Measurements from ENCODE around the gene MEGF11.

The MEGF11 gene

DNA sequence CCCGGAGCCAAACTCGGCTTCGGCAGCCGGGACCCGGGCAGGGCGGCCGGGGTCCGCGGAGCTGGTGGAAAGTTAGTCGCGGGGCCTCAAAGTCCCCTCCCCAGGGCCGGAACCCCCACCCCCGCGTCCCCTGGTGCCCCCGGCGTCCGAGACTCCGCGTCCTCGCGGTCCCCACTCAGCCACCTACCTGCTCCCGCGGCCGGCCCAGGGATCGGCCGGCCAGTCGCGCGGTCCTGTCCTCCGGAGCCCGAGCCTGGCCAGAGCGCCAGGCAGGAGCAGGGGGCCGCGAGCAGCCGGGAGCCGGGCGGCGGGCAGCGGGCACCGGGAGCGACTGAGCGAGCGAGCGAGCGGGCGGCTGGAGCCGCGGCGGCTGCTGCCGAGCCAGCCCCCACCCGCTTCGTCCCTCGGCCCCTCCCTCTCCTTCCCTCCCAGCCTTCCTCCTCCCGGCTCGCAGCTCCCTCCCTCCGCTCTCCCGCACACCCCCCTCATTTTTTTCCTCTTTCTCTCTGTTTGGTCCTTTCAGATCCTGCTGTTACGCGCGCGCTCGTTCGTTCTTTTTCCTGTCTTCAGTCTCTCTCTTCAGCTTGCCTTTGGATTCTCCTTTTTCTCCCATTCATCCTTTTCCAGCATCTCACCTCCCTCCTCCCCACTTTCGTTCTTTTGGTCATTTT is at the start of gene MEGF11:
Gene MEGF11 (minus strand): TSS at position 333 of the 671 bp plus-strand sequence. CDS start 125,347 bp downstream, outside the sequence.
- DNase-seq (ENCODE audit: low read depth, low spot score) = no peak

DNA sequence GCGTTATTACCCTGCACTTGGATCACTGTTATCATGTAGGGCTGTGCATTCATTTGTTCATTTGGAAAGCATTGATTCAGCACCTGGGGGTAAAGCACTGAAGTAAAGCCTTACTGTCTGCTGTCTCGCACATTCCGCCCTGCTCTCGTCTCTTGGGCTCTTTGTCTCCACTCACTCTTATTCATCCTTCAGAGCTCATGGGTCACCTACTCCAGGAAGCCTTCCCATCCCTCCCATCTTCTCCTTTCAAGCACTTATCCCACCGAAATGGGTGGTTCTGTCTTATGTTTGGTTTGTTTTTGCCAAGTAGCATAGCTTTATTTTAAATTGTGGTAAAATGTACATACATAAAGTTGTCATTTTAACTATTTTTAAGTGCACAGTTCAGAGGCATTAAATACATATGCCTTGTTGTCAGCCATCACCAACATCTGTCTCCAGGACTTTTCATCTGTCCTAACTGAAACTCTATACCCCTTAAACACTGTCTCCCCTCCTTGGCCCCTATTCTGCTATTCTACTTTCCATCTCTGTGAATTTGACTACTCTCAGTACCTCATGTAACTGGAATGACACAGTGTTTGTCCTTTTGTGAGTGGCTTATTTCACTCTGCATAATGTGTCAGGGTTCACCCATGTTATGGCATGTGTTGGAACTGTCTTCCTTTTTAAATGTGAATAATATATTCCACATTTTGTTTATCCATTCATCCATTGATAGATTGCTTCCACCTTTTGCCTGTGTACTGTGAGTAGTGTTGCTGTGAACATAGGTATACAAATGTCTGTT is 49.1 kb upstream of the MEGF11 start:
- no peak for DNase-seq (ENCODE audit: low read depth, low spot score)

DNA sequence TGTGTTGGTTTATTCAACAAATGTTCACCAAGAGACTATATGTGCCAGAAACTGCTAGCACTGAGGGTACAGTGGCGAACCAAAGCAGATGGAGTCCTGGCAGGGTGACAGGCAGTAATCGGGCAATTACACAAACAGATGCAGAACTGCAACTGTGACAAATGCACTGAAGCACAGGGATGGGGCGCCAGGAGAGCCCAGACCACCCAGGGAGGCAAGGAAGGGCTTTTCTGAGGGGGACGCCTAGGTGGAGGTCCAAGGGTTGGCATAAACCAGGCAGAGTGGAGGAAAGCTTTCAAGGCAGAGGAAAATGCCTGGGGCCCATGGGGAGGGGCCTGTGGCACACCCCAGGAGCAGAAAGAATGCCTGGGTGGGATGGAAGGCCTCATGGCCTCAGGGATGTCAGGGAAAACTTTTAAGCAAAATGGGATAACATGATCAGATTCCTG is 45.3 kb upstream of the MEGF11 start:
- no peak for DNase-seq (ENCODE audit: low read depth, low spot score)

DNA sequence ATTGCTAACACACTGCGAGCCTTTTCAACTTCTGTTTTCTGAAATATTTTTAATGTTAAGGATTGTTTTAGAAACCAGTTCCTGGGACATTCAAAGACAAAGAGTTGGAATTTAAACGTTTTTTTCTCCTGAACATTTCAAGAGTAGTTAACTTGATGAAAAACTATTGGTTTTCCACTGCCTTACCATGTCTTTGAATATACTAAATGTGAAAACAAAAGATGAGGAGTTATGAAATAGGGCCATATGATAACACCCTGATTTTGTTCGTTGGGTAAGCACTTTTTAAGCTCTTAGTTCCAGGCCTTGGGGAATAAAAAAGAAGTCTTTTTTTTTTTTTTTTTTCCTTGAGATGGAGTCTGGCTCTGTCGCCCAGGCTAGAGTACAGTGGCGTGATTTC is 42.6 kb upstream of the MEGF11 start:
- DNase-seq (ENCODE audit: low read depth, low spot score) = no peak

DNA sequence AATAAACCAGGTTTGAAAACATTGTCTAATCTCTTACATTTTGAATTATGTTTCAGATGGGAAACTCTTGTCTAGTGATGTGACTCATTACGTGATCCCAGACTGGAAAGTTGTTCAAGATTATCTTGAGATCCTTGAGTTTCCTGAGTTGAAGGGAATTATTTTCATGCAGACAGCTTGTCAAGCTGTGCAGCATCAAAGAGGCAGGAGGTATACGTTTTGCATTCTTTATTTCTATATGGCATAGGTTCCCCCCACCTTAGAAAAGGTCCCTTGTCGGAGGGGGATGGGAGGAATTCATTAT is 41.3 kb upstream of the MEGF11 start:
- DNase-seq (ENCODE audit: low read depth, low spot score) = no peak

DNA sequence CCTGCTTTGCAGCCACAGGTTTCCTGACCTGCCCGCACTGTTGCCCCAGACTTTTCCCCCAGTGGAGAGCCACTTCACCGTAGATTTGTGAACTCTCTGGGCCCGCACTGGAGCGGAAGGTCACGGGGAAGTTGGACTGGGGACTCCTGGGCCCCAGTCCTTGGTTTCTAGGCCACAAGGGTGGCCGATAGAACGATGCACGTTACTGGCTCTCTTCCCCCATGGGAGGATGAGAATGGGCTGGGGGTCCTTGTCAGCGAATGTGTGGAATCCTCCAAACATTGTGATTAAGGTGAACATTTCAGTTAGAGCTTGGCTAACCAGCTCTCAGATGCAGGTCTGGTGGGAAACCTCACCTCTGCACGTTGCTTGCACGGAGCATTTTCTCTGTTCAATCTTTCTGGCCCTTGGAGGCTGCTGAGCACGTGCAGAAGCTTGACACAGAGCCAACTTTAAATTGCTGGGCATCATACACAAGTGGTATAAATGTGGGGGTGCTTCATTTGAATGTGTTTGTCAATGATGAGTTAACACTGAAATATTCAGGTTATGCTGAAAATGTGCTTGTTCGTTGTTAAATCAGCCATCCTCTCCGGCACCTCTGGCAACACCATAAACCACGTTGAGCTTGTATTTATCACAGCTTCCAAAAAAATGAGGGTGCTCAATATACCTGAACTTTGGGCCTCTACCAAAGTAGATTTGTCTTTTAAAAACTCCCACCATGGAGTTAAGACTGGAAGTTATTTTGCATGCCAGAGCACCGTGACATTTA is 40.8 kb upstream of the MEGF11 start:
- no peak for DNase-seq (ENCODE audit: low read depth, low spot score)

DNA sequence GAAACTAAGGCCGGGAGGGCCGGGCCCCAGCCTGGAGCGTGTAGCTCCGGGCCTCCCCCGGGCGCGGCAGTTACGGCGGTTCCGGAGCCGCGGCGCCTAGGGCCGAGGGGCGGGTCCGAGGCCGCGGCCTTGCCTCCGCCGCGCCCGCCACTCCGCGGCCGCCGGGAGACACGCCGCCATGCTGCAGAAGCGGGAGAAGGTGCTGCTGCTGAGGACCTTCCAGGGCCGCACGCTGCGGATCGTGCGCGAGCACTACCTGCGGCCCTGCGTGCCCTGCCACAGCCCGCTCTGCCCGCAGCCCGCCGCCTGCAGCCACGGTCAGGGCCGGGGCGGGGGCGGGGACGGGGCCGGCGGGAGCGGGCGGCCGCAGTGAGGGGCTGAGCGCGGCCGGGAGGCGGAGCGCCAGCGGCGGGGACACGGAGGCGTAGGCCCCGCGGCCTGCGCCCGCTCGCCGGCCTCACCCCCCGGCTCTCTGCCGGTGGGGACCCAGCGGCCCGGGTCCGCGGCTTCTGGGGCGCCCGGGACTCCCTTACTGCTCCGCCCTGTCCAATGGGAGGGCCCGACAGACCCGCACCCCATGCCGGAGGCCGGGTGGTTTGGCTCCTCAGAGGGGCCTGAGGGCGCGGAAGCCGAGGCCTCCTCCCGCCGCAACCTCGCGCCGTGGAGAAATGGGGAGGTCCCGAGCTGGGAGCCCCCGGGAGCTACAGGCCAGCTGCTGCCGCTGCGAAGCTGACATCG is 40.0 kb upstream of the MEGF11 start, which contains the start of gene DIS3L:
Gene DIS3L (plus strand): TSS at position 150 of the 738 bp plus-strand sequence. CDS start 29 bp downstream, at position 179.
- peak; percentile 25 for DNase-seq (ENCODE audit: low read depth, low spot score)

DNA sequence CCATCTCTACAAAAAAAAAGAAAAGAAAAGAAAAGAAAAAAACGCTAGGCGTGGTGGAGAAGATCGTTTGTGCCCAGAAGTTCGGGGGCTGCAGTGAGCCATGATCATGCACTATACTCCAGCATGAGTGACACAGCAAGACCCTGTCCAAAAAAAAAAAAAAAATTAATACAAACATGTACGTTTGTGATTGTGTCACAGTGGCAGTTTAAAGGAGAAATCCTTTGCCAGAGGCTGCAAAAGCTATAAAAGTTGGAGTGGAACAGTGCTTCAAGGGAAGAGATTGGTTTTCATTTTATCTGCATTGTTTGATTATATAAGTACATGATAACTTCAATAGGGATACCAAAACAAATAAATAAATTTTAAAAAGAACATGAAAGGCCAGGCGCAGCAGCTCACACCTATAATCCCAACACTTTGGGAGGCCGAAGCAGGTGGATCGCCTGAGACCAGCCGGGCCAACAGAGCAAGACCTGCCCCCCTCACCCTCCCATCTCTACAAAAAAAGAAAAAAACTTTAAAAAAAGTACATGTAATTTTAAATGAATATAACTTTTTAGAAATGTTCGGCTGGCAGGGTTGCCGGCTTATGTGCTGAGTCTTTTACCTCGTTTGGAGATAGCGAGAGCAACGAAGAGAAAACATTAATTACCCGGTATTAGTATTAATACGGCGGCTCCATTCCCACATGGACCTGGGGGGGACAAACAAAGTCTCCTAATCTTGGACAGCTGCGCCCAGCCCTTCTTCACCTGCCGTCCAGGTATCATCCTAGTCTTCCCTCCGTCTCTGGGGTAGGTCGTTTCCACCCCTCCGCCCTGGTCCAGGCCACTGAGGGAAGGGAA is 39.2 kb upstream of the MEGF11 start:
- no peak for DNase-seq (ENCODE audit: low read depth, low spot score)

DNA sequence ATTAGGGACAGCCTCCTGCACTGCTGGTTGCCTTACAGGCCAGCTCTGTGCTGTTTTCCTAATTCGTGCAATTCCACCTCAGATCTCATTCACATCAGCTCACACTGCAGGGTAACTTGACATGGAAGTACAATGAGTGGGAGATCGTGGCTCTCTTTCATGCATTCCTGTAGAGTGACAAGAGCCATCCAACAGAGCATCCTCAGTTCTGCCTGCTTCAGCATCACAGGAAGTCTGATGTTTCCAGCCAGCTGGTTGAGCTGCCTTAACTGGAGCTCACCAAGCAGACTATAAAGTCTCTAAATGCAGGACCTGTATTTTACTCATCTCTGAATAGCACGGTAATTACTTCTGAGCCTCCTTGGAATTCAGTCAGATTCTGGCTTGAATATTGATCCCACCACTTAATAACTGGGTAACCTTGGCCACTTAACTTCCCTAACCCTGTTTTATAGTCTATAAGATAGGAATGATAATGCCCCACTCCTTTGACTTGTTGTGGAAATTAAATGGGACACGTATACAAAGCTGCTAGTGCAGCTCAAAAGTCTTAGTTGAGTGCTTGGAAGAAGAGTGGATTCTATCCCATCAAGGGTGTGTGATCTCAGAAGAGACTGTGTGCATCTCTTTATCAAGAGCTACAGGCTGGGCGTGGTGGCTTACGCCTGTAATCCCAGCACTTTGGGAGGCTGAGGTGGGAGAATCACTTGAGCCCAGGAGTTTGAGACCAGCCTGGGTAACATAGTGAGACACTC is 38.4 kb upstream of the MEGF11 start:
- DNase-seq (ENCODE audit: low read depth, low spot score) = no peak

DNA sequence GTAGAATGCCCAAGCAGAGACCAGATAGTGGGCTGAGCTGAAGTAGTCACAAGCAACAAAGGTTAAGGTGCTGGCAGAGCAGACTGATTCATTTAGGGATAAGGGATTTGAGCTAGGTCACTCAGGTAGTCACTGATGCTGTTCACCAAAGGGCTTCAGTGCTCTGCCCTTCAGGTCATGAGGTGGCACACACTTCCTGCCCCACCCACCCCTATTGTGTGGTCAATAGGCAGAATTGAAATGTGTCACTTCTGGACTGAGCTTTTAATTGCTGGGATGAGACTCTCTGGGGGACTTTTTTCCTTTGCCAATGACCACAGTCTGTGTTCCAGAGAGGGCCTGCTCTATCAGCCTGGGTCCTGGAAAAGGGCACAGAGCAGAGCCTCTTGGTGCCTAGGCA is 37.0 kb upstream of the MEGF11 start:
- DNase-seq (ENCODE audit: low read depth, low spot score) = no peak

DNA sequence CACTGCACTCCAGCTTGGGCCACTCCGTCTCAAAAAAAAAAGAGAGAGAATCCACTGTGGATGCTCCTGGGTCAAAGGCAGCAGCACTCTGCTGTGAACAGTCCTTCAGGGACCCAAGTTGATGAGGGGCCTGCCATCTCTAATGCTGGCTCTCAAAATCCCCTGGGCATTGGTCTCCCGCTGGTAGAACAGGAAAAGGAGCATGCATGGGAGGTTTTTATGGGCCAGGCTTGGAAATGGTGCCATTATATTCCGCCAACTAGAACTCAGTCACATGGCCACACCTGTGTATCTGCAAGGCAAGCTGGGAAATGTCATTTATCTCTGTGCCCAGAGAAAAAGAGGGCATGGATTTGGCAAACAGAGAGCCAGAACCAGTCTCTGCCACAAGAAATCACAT is 36.5 kb upstream of the MEGF11 start:
- no peak for DNase-seq (ENCODE audit: low read depth, low spot score)

DNA sequence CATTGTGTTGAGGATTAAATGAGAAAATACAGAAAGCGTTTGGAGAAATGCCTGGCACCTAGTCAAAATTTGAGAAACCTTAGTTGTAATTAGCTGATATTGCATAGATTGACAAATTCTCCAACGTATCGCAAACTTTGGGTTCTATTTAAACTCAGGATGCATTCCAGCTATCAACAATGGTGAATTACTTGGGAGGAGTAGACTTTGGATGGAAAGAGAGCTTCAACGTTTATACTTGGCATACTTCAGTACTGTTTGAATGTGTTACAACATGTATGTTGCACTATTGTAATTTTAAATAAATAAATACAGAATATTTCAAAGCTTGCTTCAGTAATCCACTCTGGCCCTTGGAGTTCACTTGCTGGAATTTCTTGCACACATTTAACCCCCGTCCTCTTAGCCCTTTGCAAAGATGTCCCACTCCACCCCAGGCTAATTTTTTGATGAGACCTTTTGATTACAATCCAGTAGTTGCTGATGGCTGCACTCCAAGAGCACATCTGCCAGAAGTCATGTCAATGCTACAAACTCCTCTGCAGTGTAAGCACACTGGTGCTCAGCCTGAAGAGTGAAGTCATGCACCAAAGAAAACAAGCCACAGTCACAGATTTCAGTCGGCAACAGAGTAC is 35.1 kb upstream of the MEGF11 start:
- no peak for DNase-seq (ENCODE audit: low read depth, low spot score)

DNA sequence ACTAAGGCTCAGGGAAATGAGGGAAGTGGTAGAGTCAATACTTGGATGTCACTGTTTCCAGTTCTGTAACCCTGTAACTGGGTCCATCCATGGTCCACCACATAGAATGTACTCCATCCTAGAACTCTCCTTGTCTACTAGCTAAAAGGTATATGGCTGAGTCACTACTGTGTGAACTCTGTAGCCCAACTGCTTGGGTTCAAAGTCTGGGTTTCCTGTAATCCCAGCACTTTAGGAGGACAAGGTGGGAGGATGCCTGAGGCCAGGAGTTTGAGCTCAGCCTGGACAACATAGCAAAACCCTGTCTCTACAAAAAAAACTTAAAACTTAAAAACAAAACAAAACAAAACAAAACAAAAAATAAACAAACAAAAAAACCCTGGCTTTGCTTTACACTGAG is 34.5 kb upstream of the MEGF11 start:
- no peak for DNase-seq (ENCODE audit: low read depth, low spot score)

DNA sequence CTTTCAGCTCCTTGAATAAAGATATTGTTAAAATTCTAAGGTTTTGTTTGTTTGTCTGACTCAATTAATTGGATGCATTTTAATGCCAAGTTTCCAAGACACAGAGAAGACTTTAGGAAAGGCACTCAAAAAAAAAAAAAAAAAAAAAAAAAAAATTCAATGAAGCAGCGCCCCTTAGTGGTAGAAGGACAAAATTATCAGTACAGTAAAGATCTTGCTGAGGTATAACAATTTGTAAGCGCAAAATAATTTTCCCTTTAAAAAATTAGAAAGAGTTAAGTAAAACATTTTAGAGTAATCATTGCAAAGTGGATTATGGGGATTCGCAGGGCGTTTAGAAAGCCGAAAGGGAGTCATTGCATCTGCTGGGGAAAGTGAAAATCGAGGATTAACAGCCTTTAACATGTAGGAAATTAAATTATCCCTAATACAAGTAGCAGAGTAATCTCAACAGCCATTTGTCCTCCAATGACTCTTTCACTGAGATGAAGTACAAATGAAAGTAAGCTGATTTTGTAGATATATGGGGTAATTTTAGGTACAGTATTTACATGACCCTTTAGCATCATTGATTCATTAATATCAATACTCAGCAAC is 34.0 kb upstream of the MEGF11 start:
- DNase-seq (ENCODE audit: low read depth, low spot score) = no peak

DNA sequence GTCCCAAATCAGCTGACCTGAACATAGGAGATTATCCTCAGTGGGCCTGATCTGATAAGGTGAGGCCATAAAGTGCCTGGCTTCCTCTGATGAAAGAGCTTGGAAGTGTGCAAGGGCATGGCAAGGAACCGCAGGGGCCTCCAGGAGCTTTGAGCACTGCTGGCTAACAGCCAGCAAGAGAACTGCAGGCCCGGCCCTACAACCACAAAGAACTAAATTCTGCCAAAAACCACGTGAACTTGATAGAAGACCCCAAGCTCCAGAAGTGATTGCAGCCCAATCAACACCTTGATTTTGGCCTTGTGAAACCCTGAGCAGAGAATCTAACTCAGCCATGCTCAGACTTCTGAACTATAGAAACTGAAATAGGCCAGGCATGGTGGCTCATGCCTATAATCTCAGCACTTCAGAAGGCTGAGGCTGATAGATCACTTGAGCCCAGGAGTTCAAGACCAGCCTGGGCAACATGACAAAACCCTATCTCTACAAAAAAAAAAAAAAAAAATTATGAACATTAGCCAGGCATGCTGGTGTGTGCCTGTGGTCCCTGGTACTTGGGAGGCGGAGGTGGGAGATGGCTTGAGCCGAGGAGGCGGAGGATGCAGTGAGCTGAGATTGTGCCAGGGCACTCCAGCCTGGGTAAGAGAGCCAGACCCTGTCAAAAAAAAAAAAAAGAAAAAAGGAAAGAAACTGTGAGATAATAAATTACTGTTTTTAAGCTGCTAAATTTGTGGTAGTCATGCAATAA is 32.2 kb upstream of the MEGF11 start:
- DNase-seq (ENCODE audit: low read depth, low spot score) = no peak

DNA sequence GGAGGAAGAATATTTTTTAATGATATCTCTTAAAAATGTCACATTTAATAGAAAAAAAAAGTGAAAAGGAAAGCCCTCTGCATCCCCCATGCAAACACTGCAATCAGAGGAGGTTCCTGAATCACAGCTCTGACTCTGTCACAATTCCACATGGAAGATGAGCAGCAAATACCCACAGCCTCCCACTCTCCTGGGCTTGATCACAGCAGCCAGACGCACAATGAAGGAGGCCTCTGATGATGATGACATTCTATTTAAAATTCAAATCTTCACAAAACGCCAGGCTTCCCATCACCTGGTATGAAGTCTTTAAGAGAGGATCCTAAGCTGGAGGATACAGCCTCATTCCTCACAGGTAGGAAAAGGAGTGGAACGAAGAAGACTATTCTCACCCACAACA is 30.7 kb upstream of the MEGF11 start:
- no peak for DNase-seq (ENCODE audit: low read depth, low spot score)

DNA sequence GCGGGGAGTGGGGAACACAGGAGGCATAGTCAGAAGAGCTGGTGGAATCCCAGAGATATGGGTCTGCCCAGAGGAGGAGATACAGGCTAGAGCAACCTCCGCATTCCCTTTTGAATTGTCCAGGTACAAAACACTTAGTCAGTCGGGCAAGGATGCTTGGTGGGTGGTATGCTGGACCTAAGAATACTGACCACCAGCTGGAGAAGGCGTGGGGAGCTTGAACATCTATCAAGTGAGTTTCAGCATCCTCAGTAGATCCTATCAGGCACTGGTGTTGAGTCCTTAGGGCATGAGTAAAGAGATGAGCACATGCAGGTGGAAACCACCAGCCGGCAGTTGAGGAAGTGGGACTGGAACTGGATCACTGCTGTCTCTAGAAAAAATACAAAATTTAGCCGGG is 25.1 kb upstream of the MEGF11 start:
- DNase-seq (ENCODE audit: low read depth, low spot score) = no peak

DNA sequence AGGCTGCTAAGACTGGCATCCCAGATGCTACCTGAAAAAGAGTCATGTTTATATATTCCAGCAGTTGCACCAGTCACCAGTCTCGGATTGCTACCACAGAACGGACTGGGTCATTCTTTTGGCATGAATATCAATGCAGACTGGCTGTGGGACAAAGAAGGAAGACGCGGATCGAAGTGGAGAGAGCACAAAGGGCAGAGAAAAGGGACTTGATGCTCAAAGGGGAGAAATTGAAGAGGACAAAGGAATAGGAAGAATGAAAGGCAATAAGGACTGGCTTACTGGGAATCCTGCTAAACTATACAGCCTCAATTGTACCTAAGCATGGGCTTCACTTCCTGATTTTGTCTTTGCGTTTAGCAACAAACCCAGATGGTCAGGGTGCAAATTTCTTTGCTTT is 24.5 kb upstream of the MEGF11 start:
- DNase-seq (ENCODE audit: low read depth, low spot score) = no peak

DNA sequence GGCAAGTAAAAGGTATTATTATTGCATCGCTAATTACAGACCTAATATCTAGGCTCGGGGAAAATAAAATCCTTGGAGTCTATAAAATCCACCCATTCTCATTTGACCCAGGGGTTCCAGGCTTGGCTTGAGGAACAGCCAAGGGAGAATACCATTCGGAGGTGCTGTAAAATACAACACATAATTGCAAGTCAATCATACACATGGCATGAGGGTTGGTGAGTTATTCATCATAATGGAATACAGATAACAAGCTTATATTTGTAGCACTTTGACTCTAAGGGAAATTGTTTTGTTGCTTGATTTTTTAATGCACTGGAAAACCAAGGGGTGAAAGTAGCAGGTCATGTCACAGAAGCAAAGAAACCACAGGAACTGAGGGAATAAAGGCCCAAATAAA is 23.0 kb upstream of the MEGF11 start:
- DNase-seq (ENCODE audit: low read depth, low spot score) = no peak
